GM20000 (cell line): ENCODE data around the gene ABL2.
"Not testable (repeated sequence)": the region's sequence is repeated elsewhere in the genome, so short reads cannot be mapped to it uniquely, and the experiment has no call there.

Experiments used
- DNase-seq: peaks from one replicate; pipeline ENCODE4 v3.0.0; 2012; ENCODE audit warnings: low spot score
- TF ChIP-seq, protein P1 (sequence below): IDR thresholded peaks from 2 replicates; pipeline ENCODE4 v1.5.1; 2012; ENCODE audit warnings: mild to moderate bottlenecking, control low read depth; ENCODE audit errors: extremely low read depth, missing control alignments

The ABL2 gene

DNA sequence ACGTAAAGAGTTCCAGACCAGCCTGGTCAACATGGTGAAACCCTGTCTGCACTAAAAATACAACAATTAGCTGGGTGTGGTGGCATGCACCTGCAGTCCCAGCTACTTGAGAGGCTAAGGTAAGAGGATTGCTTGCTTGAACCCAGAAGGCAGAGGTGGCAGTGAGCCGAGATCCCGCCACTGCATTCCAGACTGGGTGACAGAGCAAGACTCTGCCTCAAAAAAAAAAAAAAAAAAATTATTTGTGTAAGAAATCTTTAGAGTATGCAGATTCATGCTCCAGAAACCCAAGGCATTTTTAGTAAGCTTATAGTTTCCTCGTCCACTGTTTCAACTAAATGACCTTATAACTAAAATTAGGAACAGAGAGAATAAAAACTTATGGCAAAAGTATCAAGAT, 51.3 kb downstream of the ABL2 start:
- TF ChIP-seq, protein P1, sequence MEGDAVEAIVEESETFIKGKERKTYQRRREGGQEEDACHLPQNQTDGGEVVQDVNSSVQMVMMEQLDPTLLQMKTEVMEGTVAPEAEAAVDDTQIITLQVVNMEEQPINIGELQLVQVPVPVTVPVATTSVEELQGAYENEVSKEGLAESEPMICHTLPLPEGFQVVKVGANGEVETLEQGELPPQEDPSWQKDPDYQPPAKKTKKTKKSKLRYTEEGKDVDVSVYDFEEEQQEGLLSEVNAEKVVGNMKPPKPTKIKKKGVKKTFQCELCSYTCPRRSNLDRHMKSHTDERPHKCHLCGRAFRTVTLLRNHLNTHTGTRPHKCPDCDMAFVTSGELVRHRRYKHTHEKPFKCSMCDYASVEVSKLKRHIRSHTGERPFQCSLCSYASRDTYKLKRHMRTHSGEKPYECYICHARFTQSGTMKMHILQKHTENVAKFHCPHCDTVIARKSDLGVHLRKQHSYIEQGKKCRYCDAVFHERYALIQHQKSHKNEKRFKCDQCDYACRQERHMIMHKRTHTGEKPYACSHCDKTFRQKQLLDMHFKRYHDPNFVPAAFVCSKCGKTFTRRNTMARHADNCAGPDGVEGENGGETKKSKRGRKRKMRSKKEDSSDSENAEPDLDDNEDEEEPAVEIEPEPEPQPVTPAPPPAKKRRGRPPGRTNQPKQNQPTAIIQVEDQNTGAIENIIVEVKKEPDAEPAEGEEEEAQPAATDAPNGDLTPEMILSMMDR = no peak
- DNase-seq = no peak

DNA sequence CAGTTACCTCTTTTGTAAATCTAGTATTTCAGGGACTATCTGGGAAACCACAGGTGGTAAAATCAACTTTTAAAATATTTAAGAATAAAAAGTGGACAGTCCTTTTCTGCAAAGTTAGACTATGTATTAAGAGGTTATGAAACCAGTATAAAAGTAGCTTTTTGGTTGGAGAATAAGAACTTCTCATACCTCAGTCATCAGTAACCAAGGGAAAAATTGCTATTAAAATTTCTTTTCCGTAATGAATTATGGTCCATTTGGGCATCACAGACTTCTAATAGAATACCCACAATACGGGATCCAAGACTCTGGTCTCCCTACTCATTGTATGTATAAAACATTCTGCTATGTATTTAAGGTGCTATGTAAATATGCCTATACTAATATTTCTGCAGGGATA, 51.9 kb downstream of the ABL2 start:
- TF ChIP-seq, protein P1 = no peak
- no peak for DNase-seq

DNA sequence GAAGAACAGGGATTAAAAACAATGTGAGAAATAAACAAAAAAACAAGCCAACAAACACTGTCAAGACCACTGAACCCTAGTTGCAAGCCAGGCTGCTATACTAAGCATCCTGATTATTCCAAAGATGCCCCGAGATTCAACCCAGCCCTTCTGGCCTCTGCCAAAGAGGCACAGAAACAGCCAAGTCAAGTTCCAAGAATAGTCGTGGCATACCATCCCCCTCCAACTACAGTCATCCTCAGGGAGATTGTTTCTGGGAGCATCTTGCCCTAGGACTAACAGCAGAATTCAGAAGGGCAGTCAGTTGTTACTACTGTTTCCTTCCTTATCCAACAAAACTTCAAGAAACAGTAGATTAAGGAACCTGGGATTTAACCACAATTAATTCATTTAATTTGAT, 52.3 kb downstream of the ABL2 start:
- DNase-seq = no peak

DNA sequence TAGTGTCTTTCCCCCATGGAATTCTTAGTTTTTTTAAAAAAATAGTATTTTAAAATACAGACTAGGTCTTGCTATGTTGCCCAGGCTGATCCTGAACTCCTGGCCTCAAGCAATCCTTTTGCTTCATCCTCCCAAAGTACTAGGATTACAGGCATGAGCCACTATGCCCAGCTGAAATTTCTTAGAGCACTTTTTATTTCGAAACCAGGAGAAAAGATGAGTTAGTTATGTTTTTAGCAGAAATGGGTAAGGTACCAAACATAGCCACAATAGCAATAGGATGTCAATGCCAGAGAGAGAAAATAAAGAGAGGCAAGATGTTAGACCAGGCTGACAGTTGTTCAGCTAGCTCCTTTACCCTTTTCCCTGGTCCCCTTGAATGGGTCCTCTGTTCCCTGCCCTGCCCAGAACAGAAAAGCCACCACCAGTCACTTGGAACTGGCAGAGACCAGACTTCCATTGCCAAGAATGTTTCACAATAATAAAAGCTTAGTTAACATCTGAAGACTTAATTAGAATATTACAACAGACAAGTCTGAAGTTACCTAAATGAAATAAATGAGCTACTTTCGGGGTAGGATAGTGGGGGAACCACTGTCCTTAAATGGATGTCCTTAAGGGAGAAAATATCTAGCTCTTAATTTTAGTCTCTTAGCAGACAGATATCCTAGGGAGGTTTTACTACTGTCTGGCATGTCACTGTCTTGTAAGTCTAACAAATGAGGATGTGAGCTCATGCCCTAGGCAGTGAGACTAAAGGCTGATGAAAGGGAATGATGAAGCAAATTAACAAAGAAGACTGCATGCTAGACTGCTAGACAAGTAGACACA, 54.3 kb downstream of the ABL2 start:
- TF ChIP-seq, protein P1 = no peak
- DNase-seq = no peak

More for the DNA sequence above, 52.3 kb downstream of the ABL2 start:
- TF ChIP-seq, protein P1 = no peak

DNA sequence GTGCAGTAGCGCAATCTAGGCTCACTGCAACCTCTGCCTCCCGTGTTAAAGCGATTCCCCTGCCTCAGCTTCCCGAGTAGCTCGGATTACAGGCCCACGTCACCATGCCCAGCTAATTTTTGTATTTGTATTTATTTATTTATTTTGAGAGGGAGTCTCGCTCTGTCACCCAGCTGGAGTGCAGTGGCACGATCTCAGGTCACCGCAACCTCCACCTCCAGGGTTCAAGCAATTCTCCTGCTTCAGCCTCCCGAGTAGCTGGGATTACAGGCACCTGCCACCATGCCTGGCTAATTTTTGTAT, 59.1 kb downstream of the ABL2 start:
- DNase-seq = not testable (repeated sequence)

DNA sequence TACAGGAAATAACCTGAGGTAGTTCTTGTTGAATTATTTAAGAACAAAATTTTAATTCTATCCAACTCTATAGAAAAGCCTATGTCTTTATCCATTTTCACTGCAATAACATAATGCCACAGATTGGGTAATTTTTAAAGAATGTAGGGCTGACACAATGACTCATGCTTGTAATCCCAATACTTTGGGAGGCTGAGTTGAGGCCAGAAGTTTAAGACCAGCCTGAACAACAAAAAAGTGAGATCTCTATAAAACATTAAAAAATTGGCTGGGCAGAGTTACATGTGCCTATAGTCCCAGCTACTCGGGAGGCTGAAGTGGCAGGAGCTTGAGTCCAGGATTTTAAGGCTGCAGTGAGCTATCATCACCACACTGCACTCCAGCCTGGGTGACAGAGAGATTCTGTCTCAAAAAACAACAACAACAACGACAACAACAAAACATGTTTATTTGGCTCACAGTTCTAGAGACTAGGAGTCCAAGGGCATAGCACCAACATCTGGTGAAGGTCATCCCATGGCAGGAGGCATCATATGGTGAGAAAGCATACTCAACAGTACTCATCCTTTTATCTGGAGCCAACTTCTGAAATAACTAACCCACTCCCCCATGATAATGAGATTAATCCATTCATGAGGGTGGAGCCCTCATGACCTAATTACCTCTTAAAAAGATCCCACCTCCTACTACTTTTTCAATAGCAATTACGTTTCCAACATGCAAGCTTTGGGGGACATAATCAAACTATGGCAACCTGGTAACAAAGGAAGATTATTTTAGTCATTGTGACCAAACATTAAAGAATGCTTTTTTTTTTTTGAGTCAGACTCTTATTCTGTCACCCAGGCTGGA, 59.6 kb downstream of the ABL2 start:
- TF ChIP-seq, protein P1 = no peak

DNA sequence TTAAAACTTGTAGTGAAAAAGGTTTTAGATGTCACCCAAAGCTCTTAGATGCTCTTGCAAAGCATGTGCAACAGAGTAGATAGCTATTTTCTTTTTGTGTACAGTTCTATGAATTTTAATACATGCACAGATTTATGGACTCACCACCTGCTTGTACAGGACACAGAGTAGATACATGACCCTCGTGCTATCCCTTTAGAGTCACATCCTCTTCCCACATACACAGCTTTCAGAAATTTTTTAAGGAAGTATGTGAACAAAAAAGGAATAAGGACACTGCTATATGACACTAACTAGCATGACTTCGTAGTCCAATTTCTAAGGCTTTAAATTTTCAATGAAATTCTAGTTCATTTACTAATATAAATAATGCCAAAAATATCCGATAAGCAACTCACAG, 60.9 kb downstream of the ABL2 start:
- TF ChIP-seq, protein P1 = no peak
- DNase-seq = no peak

More for the DNA sequence above, 59.6 kb downstream of the ABL2 start:
- DNase-seq = no peak
